ENCODE measurements around the gene SPATA16. TPM values are rescaled to one million over a fixed set of nuclear protein-coding genes. Genes with fewer than 3 reads are reported as not detected.

SPATA16 gene
- total RNA-seq, 1 donor from 2014 or later = not detected

GRCh38 chr3:172847292-172847691 lies 293.7 kb downstream of the SPATA16 start:
- peaks cover 30% of the 10 kb centered on the region for H3K4me1 Mint-ChIP-seq
- H3K9me3 Mint-ChIP-seq = no peaks in the 10 kb centered on the region
- no peaks in the 10 kb centered on the region for H3K27me3 Mint-ChIP-seq (ENCODE audit: low read depth)

GRCh38 chr3:172846706-172847105 lies 294.3 kb downstream of the SPATA16 start:
- no peak for TF ChIP-seq CTCF (conservative IDR thresholded peaks at IDR 0.05)
- no peaks in the 10 kb centered on the region for H3K9me3 Mint-ChIP-seq
- no peaks in the 10 kb centered on the region for H3K27me3 Mint-ChIP-seq (ENCODE audit: low read depth)
- H3K4me3 Mint-ChIP-seq = no peak overlapping the region
- H3K27ac Mint-ChIP-seq (ENCODE audit: unreplicated experiment) = no peak overlapping the region
- H3K4me1 Mint-ChIP-seq = peaks cover 30% of the 10 kb centered on the region
- DNase-seq (ENCODE audit: low read depth, low spot score) = no peak
- H3K36me3 Mint-ChIP-seq (ENCODE audit: low read depth) = no peaks in the 10 kb centered on the region

More at GRCh38 chr3:172847292-172847691, 293.7 kb downstream of the SPATA16 start:
- TF ChIP-seq CTCF (conservative IDR thresholded peaks at IDR 0.05) = no peak
- DNase-seq (ENCODE audit: low read depth, low spot score) = no peak
- H3K36me3 Mint-ChIP-seq (ENCODE audit: low read depth) = no peaks in the 10 kb centered on the region
- H3K27ac Mint-ChIP-seq (ENCODE audit: unreplicated experiment) = no peak overlapping the region
- no peak overlapping the region for H3K4me3 Mint-ChIP-seq

GRCh38 chr3:172846103-172846561 lies 294.9 kb downstream of the SPATA16 start:
- no peaks in the 10 kb centered on the region for H3K36me3 Mint-ChIP-seq (ENCODE audit: low read depth)
- no peaks in the 10 kb centered on the region for H3K9me3 Mint-ChIP-seq
- no peak overlapping the region for H3K27ac Mint-ChIP-seq (ENCODE audit: unreplicated experiment)
- peaks cover 31% of the 10 kb centered on the region for H3K4me1 Mint-ChIP-seq
- H3K27me3 Mint-ChIP-seq (ENCODE audit: low read depth) = no peaks in the 10 kb centered on the region
- no peak for DNase-seq (ENCODE audit: low read depth, low spot score)
- no peak for TF ChIP-seq CTCF (conservative IDR thresholded peaks at IDR 0.05)
- H3K4me3 Mint-ChIP-seq = no peak overlapping the region

- no peak overlapping the region for H3K4me3 Mint-ChIP-seq
- no peaks in the 10 kb centered on the region for H3K36me3 Mint-ChIP-seq (ENCODE audit: low read depth)
- no peaks in the 10 kb centered on the region for H3K9me3 Mint-ChIP-seq
- H3K4me1 Mint-ChIP-seq = peaks cover 34% of the 10 kb centered on the region
- no peak for DNase-seq (ENCODE audit: low read depth, low spot score)
- H3K27ac Mint-ChIP-seq (ENCODE audit: unreplicated experiment) = no peak overlapping the region
- no peak for TF ChIP-seq CTCF (conservative IDR thresholded peaks at IDR 0.05)
- H3K27me3 Mint-ChIP-seq (ENCODE audit: low read depth) = no peaks in the 10 kb centered on the region
Measured at GRCh38 chr3:172844428-172844827, 296.6 kb downstream of the SPATA16 start.

GRCh38 chr3:172840913-172841312 lies 300.1 kb downstream of the SPATA16 start:
- H3K4me3 Mint-ChIP-seq = no peak overlapping the region
- H3K36me3 Mint-ChIP-seq (ENCODE audit: low read depth) = no peaks in the 10 kb centered on the region
- peaks cover 17% of the 10 kb centered on the region for H3K4me1 Mint-ChIP-seq

More at GRCh38 chr3:172840913-172841312, 300.1 kb downstream of the SPATA16 start:
- no peak overlapping the region for H3K27ac Mint-ChIP-seq (ENCODE audit: unreplicated experiment)
- H3K9me3 Mint-ChIP-seq = no peaks in the 10 kb centered on the region
- no peaks in the 10 kb centered on the region for H3K27me3 Mint-ChIP-seq (ENCODE audit: low read depth)
- no peak for TF ChIP-seq CTCF (conservative IDR thresholded peaks at IDR 0.05)
- DNase-seq (ENCODE audit: low read depth, low spot score) = no peak
